ENCODE results near the gene NPTX1. TPM values are rescaled to one million over a fixed set of nuclear protein-coding genes. Genes with fewer than 3 reads are reported as not detected.

The NPTX1 gene
- total and polyA plus RNA-seq, 4 donors = under 0.01 TPM; not detected in 3

- WGBS = 78% methylated on average over 17 of the region's 17 CpGs
- TF ChIP-seq ATF3 (IDR thresholded peaks at IDR 0.05) (no peak), TAF1 (conservative IDR thresholded peaks at IDR 0.05) (no peak), REST (IDR thresholded peaks at IDR 0.05) (no peak), NR2F2 (IDR thresholded peaks at IDR 0.05) (no peak)
- DNase-seq (ENCODE audit: low spot score) = no peak
Observed at GRCh38 chr17:80516171-80516932, 39.9 kb upstream of the NPTX1 start.

GRCh38 chr17:80513892-80514291 lies 37.5 kb upstream of the NPTX1 start:
- H3K4me3 ChIP-seq (ENCODE audit: low read depth in 1 of 3, low read length in 3 of 3) = no peak overlapping the region
- TF ChIP-seq RXRA (IDR thresholded peaks at IDR 0.05) = no peak
- no peak for TF ChIP-seq RAD21 (IDR thresholded peaks at IDR 0.05)
- no peak for TF ChIP-seq JUND (IDR thresholded peaks at IDR 0.05)
- TF ChIP-seq MAX (IDR thresholded peaks at IDR 0.05) = no peak
- TF ChIP-seq NR2F2 (IDR thresholded peaks at IDR 0.05) = no peak
- TF ChIP-seq SP1 (IDR thresholded peaks at IDR 0.05) = no peak
- no peak for TF ChIP-seq HNF4A (conservative IDR thresholded peaks at IDR 0.05)
- no peak for TF ChIP-seq ZBTB33 (IDR thresholded peaks at IDR 0.05)
- TF ChIP-seq ATF3 (IDR thresholded peaks at IDR 0.05) = no peak
- no peak for TF ChIP-seq FOXA1 (IDR thresholded peaks at IDR 0.05)
- TF ChIP-seq REST (IDR thresholded peaks at IDR 0.05) = no peak
- no peak for TF ChIP-seq YY1 (IDR thresholded peaks at IDR 0.05)
- no peak for TF ChIP-seq FOXA2 (IDR thresholded peaks at IDR 0.05)
- no peak for TF ChIP-seq HNF4G (IDR thresholded peaks at IDR 0.05)
- TF ChIP-seq TAF1 (conservative IDR thresholded peaks at IDR 0.05) = no peak
- no peak for TF ChIP-seq GABPA (IDR thresholded peaks at IDR 0.05 in 1 of 2, conservative IDR thresholded peaks at IDR 0.05 in 1 of 2)
- no peak for TF ChIP-seq CTCF (IDR thresholded peaks at IDR 0.05; ENCODE audit: low read depth, low read length, missing input control)
- DNase-seq (ENCODE audit: low spot score) = no peak
- no peak overlapping the region for H3K27ac ChIP-seq (ENCODE audit: low read depth in 1 of 2, low read length in 2 of 2)
- H3K36me3 ChIP-seq (ENCODE audit: control insufficient read depth in 4 of 4, insufficient read depth in 3 of 4, low read depth in 1 of 4, low read length in 3 of 4) = no peaks in the 10 kb centered on the region
- no peak overlapping the region for H3K9ac ChIP-seq (ENCODE audit: low read depth in 1 of 2, low read length in 2 of 2)
- H3K4me1 ChIP-seq (ENCODE audit: control insufficient read depth in 4 of 4, insufficient read depth in 4 of 4, low read length in 3 of 4) = no peaks in the 10 kb centered on the region
- no peaks in the 10 kb centered on the region for H3K9me3 ChIP-seq (ENCODE audit: control insufficient read depth in 4 of 4, low read length in 3 of 4)
- H3K27me3 ChIP-seq (ENCODE audit: control insufficient read depth in 4 of 4, insufficient read depth in 4 of 4, low read length in 3 of 4) = no peaks in the 10 kb centered on the region
- 65% methylated on average over 10 of the region's 10 CpGs for WGBS

More at GRCh38 chr17:80516171-80516932, 39.9 kb upstream of the NPTX1 start:
- Histone ChIP-seq H3K36me3 (ENCODE audit: control insufficient read depth in 4 of 4, insufficient read depth in 3 of 4, low read depth in 1 of 4, low read length in 3 of 4) (no peaks in the 10 kb centered on the region), H3K27ac (ENCODE audit: low read depth in 1 of 2, low read length in 2 of 2) (no peak overlapping the region), H3K4me3 (ENCODE audit: low read depth in 1 of 3, low read length in 3 of 3) (no peak overlapping the region), H3K9ac (ENCODE audit: low read depth in 1 of 2, low read length in 2 of 2) (no peak overlapping the region), H3K27me3 (ENCODE audit: control insufficient read depth in 4 of 4, insufficient read depth in 4 of 4, low read length in 3 of 4) (no peaks in the 10 kb centered on the region), H3K9me3 (ENCODE audit: control insufficient read depth in 4 of 4, low read length in 3 of 4) (no peaks in the 10 kb centered on the region), H3K4me1 (ENCODE audit: control insufficient read depth in 4 of 4, insufficient read depth in 4 of 4, low read length in 3 of 4) (no peaks in the 10 kb centered on the region)
